Chondrocyte (in vitro differentiated cells): ENCODE data around the gene OR2S2. TPM values are rescaled to one million over a fixed set of nuclear protein-coding genes. Genes with fewer than 3 reads are reported as not detected.
A peak's percentile ranks its signal among the peaks of the same experiment; 100 is the strongest.

Experiments
- DNase-seq: peaks from one replicate; pipeline ENCODE4 v3.0.0; 2021; ENCODE audit warnings: mixed read lengths, low spot score
- H3K27ac Mint-ChIP-seq: one replicate; pipeline ENCODE4 v1.8.0; 2021; ENCODE audit warnings: mild to moderate bottlenecking, moderate library complexity, mixed read lengths; ENCODE audit not compliant: unreplicated experiment
- H3K27me3 Mint-ChIP-seq: 2 replicates; pipeline ENCODE4 v1.8.0; 2021; ENCODE audit warnings: low read depth, mixed read lengths
- H3K36me3 Mint-ChIP-seq: 2 replicates; pipeline ENCODE4 v1.8.0; 2021; ENCODE audit warnings: low read depth, mixed read lengths
- H3K4me1 Mint-ChIP-seq: 2 replicates; pipeline ENCODE4 v1.8.0; 2021; ENCODE audit warnings: low read depth, mild to moderate bottlenecking, mixed read lengths
- H3K4me3 Mint-ChIP-seq: one replicate; pipeline ENCODE4 v1.8.0; 2021; ENCODE audit warnings: mild to moderate bottlenecking, moderate library complexity, mixed read lengths; ENCODE audit not compliant: unreplicated experiment
- H3K9me3 Mint-ChIP-seq: 2 replicates; pipeline ENCODE4 v1.8.0; 2021; ENCODE audit warnings: low read depth, mixed read lengths
- CTCF ChIP-seq: fragments of 200-600 bp; sonication (generic); IDR thresholded peaks from 2 replicates; pipeline ENCODE4 v1.5.0; 2021; ENCODE audit warnings: antibody characterized with exemption, mild to moderate bottlenecking, moderate library complexity
- total RNA-seq: library from RNA; stranded (reverse); gene quantifications from 3 replicates; pipeline ENCODE4 v1.2.1, GENCODE V29; 2021

The OR2S2 gene
- total RNA-seq, 1 donor from 2014 or later: not detected

DNA sequence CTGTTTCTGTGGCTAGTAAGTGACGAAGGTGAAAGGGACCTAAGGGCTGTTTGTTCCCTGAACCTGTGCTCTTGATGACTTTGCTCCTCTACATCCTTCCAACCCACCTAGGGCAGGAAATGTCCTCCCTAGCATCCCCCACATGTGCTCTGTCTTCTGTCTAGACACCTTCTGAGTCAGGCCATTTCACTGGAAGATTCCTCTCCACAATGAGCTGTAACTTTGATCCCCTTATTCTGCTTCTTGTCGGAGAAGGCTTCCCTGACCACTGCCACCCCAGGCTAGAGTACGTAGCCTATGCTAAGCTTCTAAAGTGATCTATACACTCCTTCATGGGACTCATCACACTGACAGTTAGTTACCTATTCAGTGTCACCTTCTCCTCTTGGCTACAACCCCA is 27.0 kb downstream of the OR2S2 start:
- no peak overlapping the region for H3K27ac Mint-ChIP-seq
- DNase-seq: no peak
- H3K36me3 Mint-ChIP-seq: peaks cover 3% of the 10 kb centered on the region
- no peak overlapping the region for H3K4me3 Mint-ChIP-seq
- H3K9me3 Mint-ChIP-seq: no peaks in the 10 kb centered on the region
- H3K4me1 Mint-ChIP-seq: peaks cover 61% of the 10 kb centered on the region
- no peaks in the 10 kb centered on the region for H3K27me3 Mint-ChIP-seq
- TF ChIP-seq CTCF: no peak

- Mint-ChIP-seq H3K9me3 (no peaks in the 10 kb centered on the region), H3K4me1 (peaks cover 57% of the 10 kb centered on the region), H3K36me3 (peaks cover 3% of the 10 kb centered on the region), H3K27ac (peak overlapping the region; percentile 12), H3K27me3 (no peaks in the 10 kb centered on the region), H3K4me3 (no peak overlapping the region)
- DNase-seq: no peak
- no peak for TF ChIP-seq CTCF
Observed at GRCh38 chr9:35930521-35930920, 27.4 kb downstream of the OR2S2 start.

GRCh38 chr9:35929453-35929718 is 28.6 kb downstream of the OR2S2 start:
- H3K4me1 Mint-ChIP-seq: peaks cover 58% of the 10 kb centered on the region
- H3K4me3 Mint-ChIP-seq: no peak overlapping the region
- no peaks in the 10 kb centered on the region for H3K9me3 Mint-ChIP-seq
- peaks cover 3% of the 10 kb centered on the region for H3K36me3 Mint-ChIP-seq
- DNase-seq: no peak
- no peak for TF ChIP-seq CTCF
- peak overlapping the region; percentile 74 for H3K27ac Mint-ChIP-seq
- H3K27me3 Mint-ChIP-seq: no peaks in the 10 kb centered on the region

GRCh38 chr9:35928591-35929452 is 29.1 kb downstream of the OR2S2 start:
- H3K4me1 Mint-ChIP-seq: peaks cover 59% of the 10 kb centered on the region

More at GRCh38 chr9:35928591-35929452, 29.1 kb downstream of the OR2S2 start:
- peaks cover 3% of the 10 kb centered on the region for H3K36me3 Mint-ChIP-seq
- DNase-seq: no peak
- H3K9me3 Mint-ChIP-seq: no peaks in the 10 kb centered on the region
- no peaks in the 10 kb centered on the region for H3K27me3 Mint-ChIP-seq
- TF ChIP-seq CTCF: no peak
- no peak overlapping the region for H3K4me3 Mint-ChIP-seq
- H3K27ac Mint-ChIP-seq: peak overlapping the region; percentile 74
